ENCODE data around the gene SHC2.
"Not testable (repeated sequence)": the region's sequence is repeated elsewhere in the genome, so short reads cannot be mapped to it uniquely, and the experiment has no call there.

SHC2 gene

GRCh38 chr19:491146-491741 lies 30.4 kb upstream of the SHC2 start:
- DNase-seq = no peak

DNA sequence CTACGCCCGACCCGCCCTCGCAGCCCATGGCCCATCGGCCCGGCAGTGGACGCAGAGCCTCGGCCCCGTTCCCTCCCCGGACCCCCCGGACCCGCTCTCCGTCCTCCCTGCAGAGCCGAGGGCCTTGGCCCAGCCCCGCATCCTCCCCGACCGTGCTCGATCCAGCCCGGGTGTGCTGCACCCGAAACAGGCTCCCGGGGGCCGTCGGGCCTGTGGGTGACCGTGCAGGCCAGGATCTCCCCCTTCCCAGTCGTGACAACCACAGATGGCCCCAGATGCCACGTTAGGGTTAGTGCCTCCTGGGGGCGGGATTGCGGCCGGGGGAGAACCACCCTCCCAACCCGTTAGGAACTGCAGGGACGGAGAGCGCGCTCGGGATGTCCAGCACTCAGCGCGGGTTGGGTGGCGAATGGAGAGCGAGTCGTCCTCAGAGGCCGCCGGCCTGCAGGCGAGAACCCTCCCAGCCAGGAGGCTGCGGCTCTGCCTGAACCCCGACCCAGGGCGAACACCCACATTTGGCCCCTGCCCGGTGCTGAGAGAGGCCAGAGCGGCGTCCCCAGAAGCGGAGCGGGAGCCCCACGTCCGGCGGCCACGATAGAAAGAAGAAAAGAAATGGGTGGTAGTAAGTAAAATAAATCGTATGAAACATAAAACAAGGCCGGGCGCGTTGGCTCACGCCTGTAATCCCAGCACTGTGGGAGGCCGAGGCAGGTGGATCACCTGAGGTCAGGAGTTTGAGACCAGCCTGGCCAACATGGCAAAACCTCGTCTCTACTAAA lies 28.8 kb upstream of the SHC2 start:
- DNase-seq = no peak

GRCh38 chr19:488505-489417 lies 27.9 kb upstream of the SHC2 start:
- peak; percentile 89 for DNase-seq

DNA sequence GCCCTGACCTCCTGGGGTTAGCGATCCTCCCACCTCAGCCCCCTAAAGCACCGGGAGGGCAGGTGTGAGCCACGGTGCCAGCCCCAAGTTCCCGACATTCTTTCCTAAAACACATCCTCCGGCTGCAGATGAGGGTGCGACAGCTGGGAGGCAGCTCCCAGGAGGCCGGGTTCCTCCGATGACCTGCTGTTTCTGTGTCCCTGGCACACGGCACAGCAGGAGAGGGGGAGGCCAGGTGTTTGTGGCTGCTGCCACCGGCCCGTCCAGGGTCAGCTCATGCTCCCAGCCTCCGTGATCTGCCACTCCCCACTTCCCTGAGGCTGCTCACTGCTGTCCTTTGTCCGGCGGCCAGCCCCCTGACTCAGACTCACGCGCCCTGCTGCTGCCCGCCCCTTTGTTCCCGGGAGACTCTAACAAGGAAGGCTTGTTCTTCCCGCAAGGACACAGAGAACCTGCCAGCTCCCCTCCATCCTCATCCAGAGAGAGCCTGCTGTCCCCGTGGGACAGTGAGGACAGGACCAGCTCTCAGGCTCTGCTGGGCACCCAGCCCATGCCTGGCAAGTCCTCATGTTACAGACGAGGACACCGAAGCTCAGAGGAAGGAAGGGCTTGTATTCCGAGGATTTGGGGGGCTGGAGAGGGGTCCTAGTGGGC lies 24.9 kb upstream of the SHC2 start:
- DNase-seq = no peak

DNA sequence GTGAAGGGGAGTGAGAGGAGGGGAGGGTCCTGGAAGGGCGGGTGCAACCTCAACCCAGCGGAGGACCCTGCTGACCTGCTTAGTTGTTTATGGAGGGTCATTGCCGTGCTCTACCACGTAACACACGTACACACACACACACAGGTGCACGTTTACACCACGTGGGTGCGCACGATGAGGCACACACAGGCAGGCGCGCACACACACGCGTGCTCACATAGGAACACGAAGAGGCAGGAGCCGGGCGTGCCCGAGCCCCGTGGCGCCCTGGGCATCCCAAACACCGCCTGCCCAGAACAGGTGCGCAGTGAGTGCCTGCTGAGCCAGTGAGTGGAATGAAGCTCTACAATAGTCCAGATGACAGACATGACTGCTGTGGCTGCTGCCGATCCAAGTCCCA lies 24.2 kb upstream of the SHC2 start:
- DNase-seq = no peak

- no peak for DNase-seq
Observed at GRCh38 chr19:484494-484893, 23.7 kb upstream of the SHC2 start.

DNA sequence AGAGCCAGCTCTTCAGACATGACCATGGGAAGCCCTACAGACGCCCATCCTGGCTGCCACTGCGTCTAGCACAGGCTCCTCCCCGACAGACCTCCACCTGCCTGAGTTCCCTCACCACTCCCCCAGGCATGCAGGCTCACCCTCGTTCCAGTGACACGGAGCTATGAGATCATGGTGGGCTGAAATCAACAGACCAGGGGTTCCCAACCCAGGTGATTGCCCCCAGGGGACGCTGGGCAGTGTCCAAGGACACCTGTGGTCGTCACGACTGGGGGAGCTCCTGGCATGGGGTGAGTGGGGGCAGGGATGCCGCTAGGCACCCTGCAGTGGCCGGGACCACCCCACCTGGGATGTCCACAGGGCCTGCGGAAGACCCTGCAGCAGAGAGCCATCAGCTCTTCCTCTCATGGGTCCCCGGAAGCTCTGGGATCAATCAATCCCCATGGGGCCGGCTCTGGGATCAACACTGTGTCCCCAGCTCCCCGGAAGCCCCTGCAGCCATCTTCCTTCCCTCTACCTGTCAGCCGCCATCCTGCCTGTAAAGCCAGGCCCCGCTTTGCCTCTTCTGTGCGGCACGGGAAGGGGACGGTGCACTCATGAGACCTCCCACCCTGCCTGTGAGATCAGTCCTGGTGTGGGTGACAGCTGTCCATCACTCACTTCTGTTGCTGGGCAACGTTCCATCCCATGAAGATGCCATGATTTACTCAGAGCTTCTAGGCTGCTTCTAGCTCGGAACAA lies 22.7 kb upstream of the SHC2 start:
- no peak for DNase-seq

GRCh38 chr19:482186-483041 lies 21.6 kb upstream of the SHC2 start:
- no peak for DNase-seq

DNA sequence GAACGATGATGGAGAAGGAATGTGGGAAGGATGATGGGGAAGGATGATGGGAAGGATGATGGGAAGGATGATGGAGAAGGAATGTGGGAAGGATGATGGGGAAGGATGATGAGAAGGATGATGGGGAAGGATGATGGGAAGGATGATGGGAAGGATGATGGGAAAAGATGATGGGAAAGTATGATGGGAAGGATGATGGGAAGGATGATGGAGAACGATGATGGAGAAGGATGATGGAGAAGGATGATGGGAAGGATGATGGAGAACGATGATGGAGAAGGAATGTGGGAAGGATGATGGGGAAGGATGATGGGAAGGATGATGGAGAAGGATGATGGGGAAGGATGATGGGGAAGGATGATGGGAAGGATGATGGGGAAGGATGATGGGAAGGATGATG lies 20.3 kb upstream of the SHC2 start:
- not testable (repeated sequence) for DNase-seq

DNA sequence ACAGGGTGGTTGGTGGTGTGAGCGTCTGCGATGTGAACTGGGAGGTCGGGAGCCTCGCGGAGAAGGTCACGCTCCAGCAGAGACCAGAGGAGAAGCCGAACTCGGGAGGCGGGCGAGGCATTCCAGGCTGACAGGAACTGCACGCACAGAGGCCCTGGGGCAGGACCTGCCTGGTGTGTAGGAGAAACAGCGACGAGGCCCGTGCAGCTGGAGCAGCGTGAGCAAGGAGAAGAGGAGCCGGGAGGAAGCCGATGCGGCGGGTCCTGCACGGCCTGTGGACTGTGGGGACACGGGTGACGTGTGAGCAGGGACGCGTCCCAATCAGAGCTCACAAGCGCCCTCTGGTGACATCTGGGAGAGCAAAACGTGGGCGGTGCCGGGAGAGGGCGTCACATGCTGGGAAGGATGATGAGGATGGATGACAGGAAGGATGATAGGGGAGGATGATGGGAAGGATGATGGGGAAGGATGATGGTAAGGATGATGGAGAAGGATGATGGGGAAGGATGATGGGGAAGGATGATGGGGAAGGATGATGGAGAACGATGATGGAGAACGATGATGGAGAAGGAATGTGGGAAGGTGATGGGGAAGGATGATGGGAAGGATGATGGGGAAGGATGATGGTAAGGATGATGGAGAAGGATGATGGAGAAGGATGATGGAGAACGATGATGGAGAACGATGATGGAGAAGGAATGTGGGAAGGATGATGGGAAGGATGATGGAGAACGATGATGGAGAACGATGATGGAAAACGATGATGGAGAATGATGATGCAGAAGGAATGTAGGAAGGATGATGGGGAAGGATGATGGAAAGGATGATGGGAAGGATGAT lies 19.4 kb upstream of the SHC2 start:
- DNase-seq = no peak

- no peak for DNase-seq
Observed at GRCh38 chr19:478976-479375, 18.1 kb upstream of the SHC2 start.

- DNase-seq = no peak
Observed at GRCh38 chr19:478236-478903, 17.5 kb upstream of the SHC2 start.

DNA sequence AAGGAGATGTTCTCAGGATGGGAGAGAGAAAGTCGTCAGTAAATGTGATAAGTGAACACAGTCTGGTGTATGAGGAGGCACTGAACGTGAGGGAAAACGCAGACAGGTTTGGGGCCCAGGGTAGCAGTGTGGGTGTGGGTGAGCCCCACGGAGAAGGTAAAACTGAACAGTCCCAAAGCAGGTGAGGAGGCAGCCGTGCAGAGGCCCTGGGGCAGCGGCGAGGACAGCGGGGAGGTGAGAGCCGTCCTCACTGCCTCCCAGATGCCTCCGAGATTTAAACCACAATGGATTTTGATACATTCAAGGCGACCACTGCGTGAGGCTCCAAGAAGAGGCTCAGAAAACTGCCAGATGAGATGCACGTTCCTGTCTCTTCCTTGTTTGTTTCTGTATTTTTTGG lies 14.5 kb upstream of the SHC2 start:
- no peak for DNase-seq

GRCh38 chr19:474126-475078 lies 13.6 kb upstream of the SHC2 start:
- DNase-seq = no peak

DNA sequence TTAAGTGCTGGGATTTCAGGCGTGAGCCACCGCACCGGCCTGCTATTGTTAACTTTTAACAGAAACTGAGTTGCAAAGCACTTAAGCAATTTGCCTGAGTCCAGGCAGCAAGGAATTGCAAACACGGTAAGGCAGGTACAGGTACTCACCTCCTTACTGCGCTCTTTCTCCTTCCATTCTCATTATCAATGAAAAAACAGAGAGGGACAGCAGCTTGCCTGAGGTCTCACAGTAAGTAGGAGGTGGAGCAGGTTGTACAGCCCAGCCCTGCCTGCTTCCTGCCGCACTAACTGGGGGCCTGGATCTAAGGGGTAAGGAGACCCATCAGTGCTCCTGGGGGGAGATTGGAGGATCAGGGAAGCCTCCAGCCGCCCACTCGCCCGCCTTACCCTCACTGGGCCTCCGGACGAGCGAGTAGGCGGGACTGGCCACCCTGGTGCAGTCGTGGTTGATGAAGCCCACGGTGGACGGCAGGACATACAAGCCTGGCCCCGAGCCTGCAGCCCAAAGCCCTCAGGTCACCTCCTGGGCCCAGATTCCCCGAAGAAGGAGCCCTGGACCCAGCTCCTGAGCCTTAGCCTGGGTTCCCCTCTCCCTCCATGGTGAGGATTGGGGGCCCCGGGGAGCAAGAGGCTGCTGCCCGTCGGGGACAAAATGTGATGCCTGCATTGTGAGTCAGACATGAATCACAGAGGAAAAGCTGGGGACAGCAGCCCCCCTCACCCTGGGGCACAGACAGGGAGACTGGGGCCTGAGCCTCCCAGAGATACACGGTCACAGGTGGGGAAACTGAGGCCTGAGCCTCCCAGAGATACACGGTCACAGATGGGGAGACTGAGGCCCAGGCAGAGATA lies 11.4 kb upstream of the SHC2 start:
- DNase-seq = no peak

DNA sequence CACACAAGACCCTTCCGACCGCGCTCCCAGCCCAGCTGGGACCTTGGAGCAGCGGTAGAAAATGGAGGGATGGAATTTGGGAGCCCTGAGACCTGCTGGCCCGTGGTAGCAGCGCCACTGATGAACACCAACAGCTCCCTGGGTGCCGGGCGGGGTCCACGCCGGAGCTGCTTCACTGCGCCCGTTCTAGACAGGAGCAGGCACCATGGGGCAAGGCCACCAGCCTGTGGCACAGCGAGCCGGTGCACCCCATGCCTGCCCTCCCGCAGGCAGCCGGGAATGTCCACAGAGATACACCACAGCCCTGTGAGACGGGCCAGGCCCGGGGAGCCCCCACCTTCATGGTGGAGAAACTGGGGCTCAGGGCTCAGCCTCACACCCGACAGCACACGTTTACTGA lies 9.9 kb upstream of the SHC2 start:
- DNase-seq = no peak

DNA sequence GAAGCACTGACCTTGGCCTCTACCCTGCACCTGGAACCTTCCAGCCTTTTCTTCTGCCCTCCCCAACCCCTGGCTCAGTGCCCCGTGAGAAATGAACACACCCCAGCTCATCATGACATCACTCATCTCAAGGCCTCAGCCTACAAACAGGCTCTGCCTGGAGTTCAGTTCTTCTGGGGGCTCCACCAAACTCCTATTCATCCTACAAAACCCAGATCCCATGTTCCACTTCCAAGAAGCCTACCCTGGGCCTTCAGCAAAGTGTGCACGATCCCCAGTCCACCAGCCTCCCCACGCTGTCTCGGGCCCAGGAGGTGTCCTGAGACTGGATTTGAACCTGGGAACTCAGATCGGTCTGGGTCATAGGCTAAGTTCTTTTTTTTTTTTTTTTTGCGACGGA lies 9.0 kb upstream of the SHC2 start:
- no peak for DNase-seq
